Breast epithelium (tissue), 4 donors: ENCODE measurements around the gene CKS1B. TPM values are rescaled to one million over a fixed set of nuclear protein-coding genes. Genes with fewer than 3 reads are reported as not detected.

Experiments used
- DNase-seq, 2 donors: peaks; one replicate each; pipeline ENCODE4 v3.0.0-alpha.2; 2019; ENCODE audit warnings: low spot score in 2 of 2
- H3K27ac ChIP-seq, 2 donors: fragments of 200-600 bp; sonication (generic) in 1 of 2; one replicate each; pipeline ENCODE4 v1.5.1; 2016 to 2019; ENCODE audit warnings: mild to moderate bottlenecking in 1 of 2
- H3K27me3 ChIP-seq, 2 donors: fragments of 200-600 bp; sonication (generic) in 1 of 2; one replicate each; pipeline versions ENCODE4 v1.5.1 to v1.6.0; 2017 to 2019; ENCODE audit warnings: control low read depth in 1 of 2, mild to moderate bottlenecking in 1 of 2
- H3K36me3 ChIP-seq: fragments of 200-600 bp; one replicate; pipeline ENCODE4 v1.5.1; 2019
- H3K4me1 ChIP-seq, 2 donors: fragments of 200-600 bp; sonication (generic); one replicate each; pipeline ENCODE4 v1.5.1; 2016 to 2019; ENCODE audit warnings: control low read depth in 1 of 2
- H3K4me3 ChIP-seq, 3 donors: fragments of 200-600 bp; sonication (generic); 1 replicate in 2 of 3; 2 replicates in 1 of 3; pipeline ENCODE4 v1.5.1; 2016 to 2019; ENCODE audit warnings: mild to moderate bottlenecking in 3 of 3, moderate library complexity in 2 of 3
- H3K9me3 ChIP-seq, 2 donors: fragments of 200-600 bp; sonication (generic) in 1 of 2; one replicate each; pipeline ENCODE4 v1.5.1; 2016 to 2019; ENCODE audit warnings: control low read depth in 1 of 2
- CTCF ChIP-seq, 3 donors: fragments of 450-650 bp; IDR thresholded peaks; one replicate each; pipeline ENCODE4 v1.5.1; 2016 to 2017; ENCODE audit warnings: antibody characterized with exemption in 3 of 3, mild to moderate bottlenecking in 3 of 3, moderate library complexity in 3 of 3
- POLR2A ChIP-seq: fragments of 450-650 bp; IDR thresholded peaks from one replicate; pipeline ENCODE4 v1.6.1; 2016; ENCODE audit warnings: antibody characterized with exemption, mild to moderate bottlenecking, moderate library complexity
- POLR2AphosphoS5 ChIP-seq, 3 donors: sonication (generic); formaldehyde crosslinking; IDR thresholded peaks; one replicate each; pipeline ENCODE4 v1.6.1; 2017; ENCODE audit warnings: antibody characterized with exemption in 3 of 3
- intact Hi-C: fragments of 100-400 bp; cut with DNase I; formaldehyde crosslinking; loops from one replicate; pipeline ENCODE4 v1.15.1; 2023; ENCODE audit warnings: low total_unique reads
- total RNA-seq, 3 donors: library from RNA; depleted of rRNA; stranded (reverse); fragments of >200 nt; gene quantifications; one replicate each; pipeline ENCODE4 v1.1.0, GENCODE V29; 2016

Gene CKS1B
- total RNA-seq, 3 donors from 2014 or later: 44.6 to 104 (median 47.3) TPM

DNA sequence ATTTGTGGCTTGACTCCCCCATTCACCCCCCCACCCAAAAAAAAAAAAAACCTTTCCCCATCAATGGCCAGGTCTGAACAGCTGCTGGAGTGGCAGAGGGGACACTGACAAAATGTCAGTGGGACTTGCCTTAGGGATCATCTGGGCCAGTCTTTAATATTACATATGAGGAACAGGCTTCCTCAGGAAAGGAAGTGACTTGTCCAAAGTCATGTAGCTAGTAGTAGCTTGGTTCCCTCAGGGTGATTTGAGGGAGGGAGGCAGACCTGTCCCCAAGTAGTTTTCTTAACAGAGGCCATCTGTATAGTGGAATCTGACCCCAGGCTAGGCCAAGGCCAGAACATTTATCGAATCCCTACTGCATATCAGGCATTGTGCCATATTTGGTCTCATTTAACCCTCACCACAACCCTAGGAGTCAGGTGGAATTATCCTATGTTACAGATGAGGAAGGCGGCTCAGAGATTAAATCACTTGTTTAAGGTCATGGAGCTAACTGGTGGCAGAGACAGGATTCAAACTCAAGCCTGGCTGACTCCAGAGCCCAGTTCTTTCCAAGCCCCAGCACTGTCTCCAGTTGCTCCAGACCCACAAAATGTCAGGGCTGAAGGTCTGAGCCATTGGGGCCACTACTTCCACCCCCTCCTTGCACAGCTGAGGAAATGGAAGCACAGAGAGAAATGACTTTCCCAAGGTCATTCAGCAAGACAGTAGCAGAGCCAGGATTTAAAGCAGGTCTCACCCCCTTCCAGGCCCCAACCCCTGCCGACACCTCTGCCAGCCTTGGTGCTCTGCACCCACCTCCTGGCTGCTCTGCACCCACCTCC is 38.5 kb downstream of the CKS1B start:
- TF ChIP-seq CTCF (IDR thresholded peaks at IDR 0.05) (no peak), POLR2AphosphoS5 (IDR thresholded peaks at IDR 0.05) (no peak), POLR2A (no peak)
- no peak for DNase-seq
- no peak overlapping the region for H3K4me3 ChIP-seq
- H3K27ac ChIP-seq: peak overlapping the region; percentile 68 to 99
- H3K4me1 ChIP-seq: peaks cover 23 to 25% of the 10 kb centered on the region in 2 donors
- H3K9me3 ChIP-seq: no peaks in the 10 kb centered on the region
- H3K36me3 ChIP-seq: no peaks in the 10 kb centered on the region
- H3K27me3 ChIP-seq: no peaks in the 10 kb centered on the region
- intact Hi-C loops: loop anchor here (1.0 kb wide), 1 partner anchor 24 kb away; no protein-coding TSS in a partner anchor

DNA sequence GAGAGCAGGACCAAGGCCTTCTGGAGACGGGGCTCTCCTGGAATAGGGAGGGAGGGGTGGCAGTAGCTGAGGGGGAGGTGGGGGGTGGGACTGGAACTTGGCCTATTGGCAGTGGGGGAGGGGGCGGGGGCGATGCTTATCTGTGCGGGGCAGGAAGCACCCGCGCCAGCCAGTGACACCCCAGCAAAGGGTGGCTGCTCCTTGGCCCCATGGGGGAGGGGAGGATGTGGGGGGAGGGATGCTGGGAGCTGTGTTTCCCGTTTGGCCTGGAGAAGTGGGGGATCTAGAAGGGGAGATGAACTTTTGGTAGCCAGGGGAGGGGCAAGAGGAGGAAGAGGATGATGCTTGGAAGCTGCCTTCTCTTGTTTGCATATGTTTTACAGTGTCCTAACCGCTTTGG is 39.2 kb downstream of the CKS1B start:
- Histone ChIP-seq H3K9me3 (no peaks in the 10 kb centered on the region), H3K4me3 (no peak overlapping the region), H3K27me3 (no peaks in the 10 kb centered on the region), H3K36me3 (no peaks in the 10 kb centered on the region), H3K27ac (peak overlapping the region; percentile 68 to 99), H3K4me1 (peaks cover 23 to 28% of the 10 kb centered on the region in 2 donors)
- intact Hi-C loops: no loop called here
- DNase-seq: no peak
- TF ChIP-seq POLR2A: no peak
- no peak for TF ChIP-seq CTCF (IDR thresholded peaks at IDR 0.05)
- TF ChIP-seq POLR2AphosphoS5 (IDR thresholded peaks at IDR 0.05): no peak

GRCh38 chr1:155014709-155015508 is 40.4 kb downstream of the CKS1B start:
- TF ChIP-seq POLR2A (no peak), POLR2AphosphoS5 (IDR thresholded peaks at IDR 0.05) (no peak), CTCF (IDR thresholded peaks at IDR 0.05) (no peak)
- H3K36me3 ChIP-seq: no peaks in the 10 kb centered on the region
- H3K27ac ChIP-seq: peak overlapping the region; percentile 91 to 92
- H3K4me3 ChIP-seq: no peak overlapping the region
- no peak for DNase-seq
- peaks cover 22 to 28% of the 10 kb centered on the region in 2 donors for H3K4me1 ChIP-seq
- intact Hi-C loops: loop anchor here (5.0 kb wide), 1 partner anchor 37 kb away; the partner anchor contains the start of gene ADAM15
- H3K9me3 ChIP-seq: no peaks in the 10 kb centered on the region
- H3K27me3 ChIP-seq: no peaks in the 10 kb centered on the region

GRCh38 chr1:155015527-155016230 is 41.2 kb downstream of the CKS1B start:
- H3K27me3 ChIP-seq: no peaks in the 10 kb centered on the region
- no peak overlapping the region for H3K4me3 ChIP-seq
- TF ChIP-seq CTCF (IDR thresholded peaks at IDR 0.05): no peak
- TF ChIP-seq POLR2A: no peak
- TF ChIP-seq POLR2AphosphoS5 (IDR thresholded peaks at IDR 0.05): no peak
- peak overlapping the region; percentile 91 to 92 for H3K27ac ChIP-seq
- DNase-seq: no peak
- no peaks in the 10 kb centered on the region for H3K36me3 ChIP-seq
- intact Hi-C loops: loop anchor here (5.0 kb wide), 1 partner anchor 37 kb away; the partner anchor contains the start of gene ADAM15
- H3K9me3 ChIP-seq: no peaks in the 10 kb centered on the region
- peaks cover 14 to 28% of the 10 kb centered on the region in 2 donors for H3K4me1 ChIP-seq
